Measurements from ENCODE around the gene ERN1. TPM values are rescaled to one million over a fixed set of nuclear protein-coding genes. Genes with fewer than 3 reads are reported as not detected.

The ERN1 gene
- total RNA-seq, 1 experiment from 2014 or later: 6.5 TPM

DNA sequence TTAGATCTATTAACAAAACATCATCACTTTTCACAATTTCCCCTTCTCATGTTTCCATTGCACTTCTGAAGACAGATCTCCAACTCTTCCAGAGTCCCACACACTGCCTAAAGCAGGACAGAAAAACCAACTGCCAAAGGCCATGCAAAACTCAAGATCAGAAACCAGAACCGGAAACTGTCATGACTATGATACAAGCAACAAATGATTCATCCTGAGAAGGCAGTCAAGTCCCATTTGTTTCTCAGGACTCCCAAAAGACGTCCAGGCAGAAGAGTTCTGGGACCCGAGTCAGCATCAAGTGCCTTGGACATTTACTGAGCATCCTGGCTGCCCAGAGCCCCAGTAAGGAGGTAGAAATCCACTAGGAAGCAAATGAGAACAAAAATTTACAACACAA, 38.8 kb downstream of the ERN1 start:
- Mint-ChIP-seq H3K4me3 (no peak overlapping the region), H3K27ac (no peak overlapping the region), H3K36me3 (peaks cover 3% of the 10 kb centered on the region), H3K9me3 (peaks cover 3% of the 10 kb centered on the region; the same call in 1 of the 2 replicates), H3K4me1 (peaks cover 23% of the 10 kb centered on the region), H3K27me3 (ENCODE audit: low read depth) (no peaks in the 10 kb centered on the region)
- CTCF ChIA-PET: no interaction called here
- POLR2A ChIA-PET: no interaction called here
- DNase-seq (ENCODE audit: low spot score): no peak
- TF ChIP-seq GTF2I (CRISPR knock-in tag; conservative IDR thresholded peaks at IDR 0.05) (no peak), CBFB (CRISPR knock-in tag; IDR thresholded peaks at IDR 0.05; ENCODE audit: low read depth) (no peak), RORB (CRISPR knock-in tag; IDR thresholded peaks at IDR 0.05) (no peak), ZNF317 (CRISPR knock-in tag; IDR thresholded peaks at IDR 0.05; ENCODE audit: borderline replicate concordance, low read depth) (no peak), NR2C2 (CRISPR knock-in tag; IDR thresholded peaks at IDR 0.05) (no peak), NFYB (CRISPR knock-in tag; conservative IDR thresholded peaks at IDR 0.05; ENCODE audit: low read depth) (no peak), TEAD4 (CRISPR knock-in tag; IDR thresholded peaks at IDR 0.05) (no peak), SMAD3 (CRISPR knock-in tag; IDR thresholded peaks at IDR 0.05; ENCODE audit: borderline replicate concordance) (no peak), RELA (CRISPR knock-in tag; IDR thresholded peaks at IDR 0.05; ENCODE audit: borderline replicate concordance) (no peak), ZNF416 (CRISPR knock-in tag; IDR thresholded peaks at IDR 0.05) (no peak), PRRX2 (CRISPR knock-in tag; IDR thresholded peaks at IDR 0.05) (no peak), SP1 (CRISPR knock-in tag; conservative IDR thresholded peaks at IDR 0.05) (no peak), ZNF138 (CRISPR knock-in tag; conservative IDR thresholded peaks at IDR 0.05) (no peak)
- TF ChIP-seq, protein P1, sequence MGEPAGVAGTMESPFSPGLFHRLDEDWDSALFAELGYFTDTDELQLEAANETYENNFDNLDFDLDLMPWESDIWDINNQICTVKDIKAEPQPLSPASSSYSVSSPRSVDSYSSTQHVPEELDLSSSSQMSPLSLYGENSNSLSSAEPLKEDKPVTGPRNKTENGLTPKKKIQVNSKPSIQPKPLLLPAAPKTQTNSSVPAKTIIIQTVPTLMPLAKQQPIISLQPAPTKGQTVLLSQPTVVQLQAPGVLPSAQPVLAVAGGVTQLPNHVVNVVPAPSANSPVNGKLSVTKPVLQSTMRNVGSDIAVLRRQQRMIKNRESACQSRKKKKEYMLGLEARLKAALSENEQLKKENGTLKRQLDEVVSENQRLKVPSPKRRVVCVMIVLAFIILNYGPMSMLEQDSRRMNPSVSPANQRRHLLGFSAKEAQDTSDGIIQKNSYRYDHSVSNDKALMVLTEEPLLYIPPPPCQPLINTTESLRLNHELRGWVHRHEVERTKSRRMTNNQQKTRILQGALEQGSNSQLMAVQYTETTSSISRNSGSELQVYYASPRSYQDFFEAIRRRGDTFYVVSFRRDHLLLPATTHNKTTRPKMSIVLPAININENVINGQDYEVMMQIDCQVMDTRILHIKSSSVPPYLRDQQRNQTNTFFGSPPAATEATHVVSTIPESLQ (CRISPR knock-in tag; IDR thresholded peaks at IDR 0.05): no peak
- TF ChIP-seq, protein P2, sequence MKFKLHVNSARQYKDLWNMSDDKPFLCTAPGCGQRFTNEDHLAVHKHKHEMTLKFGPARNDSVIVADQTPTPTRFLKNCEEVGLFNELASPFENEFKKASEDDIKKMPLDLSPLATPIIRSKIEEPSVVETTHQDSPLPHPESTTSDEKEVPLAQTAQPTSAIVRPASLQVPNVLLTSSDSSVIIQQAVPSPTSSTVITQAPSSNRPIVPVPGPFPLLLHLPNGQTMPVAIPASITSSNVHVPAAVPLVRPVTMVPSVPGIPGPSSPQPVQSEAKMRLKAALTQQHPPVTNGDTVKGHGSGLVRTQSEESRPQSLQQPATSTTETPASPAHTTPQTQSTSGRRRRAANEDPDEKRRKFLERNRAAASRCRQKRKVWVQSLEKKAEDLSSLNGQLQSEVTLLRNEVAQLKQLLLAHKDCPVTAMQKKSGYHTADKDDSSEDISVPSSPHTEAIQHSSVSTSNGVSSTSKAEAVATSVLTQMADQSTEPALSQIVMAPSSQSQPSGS (CRISPR knock-in tag; IDR thresholded peaks at IDR 0.05; ENCODE audit: borderline replicate concordance, low read depth): no peak
- TF ChIP-seq, protein P3, sequence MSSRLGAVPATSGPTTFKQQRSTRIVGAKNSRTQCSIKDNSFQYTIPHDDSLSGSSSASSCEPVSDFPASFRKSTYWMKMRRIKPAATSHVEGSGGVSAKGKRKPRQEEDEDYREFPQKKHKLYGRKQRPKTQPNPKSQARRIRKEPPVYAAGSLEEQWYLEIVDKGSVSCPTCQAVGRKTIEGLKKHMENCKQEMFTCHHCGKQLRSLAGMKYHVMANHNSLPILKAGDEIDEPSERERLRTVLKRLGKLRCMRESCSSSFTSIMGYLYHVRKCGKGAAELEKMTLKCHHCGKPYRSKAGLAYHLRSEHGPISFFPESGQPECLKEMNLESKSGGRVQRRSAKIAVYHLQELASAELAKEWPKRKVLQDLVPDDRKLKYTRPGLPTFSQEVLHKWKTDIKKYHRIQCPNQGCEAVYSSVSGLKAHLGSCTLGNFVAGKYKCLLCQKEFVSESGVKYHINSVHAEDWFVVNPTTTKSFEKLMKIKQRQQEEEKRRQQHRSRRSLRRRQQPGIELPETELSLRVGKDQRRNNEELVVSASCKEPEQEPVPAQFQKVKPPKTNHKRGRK (CRISPR knock-in tag; IDR thresholded peaks at IDR 0.05; ENCODE audit: borderline replicate concordance): no peak
- TF ChIP-seq, protein P4, sequence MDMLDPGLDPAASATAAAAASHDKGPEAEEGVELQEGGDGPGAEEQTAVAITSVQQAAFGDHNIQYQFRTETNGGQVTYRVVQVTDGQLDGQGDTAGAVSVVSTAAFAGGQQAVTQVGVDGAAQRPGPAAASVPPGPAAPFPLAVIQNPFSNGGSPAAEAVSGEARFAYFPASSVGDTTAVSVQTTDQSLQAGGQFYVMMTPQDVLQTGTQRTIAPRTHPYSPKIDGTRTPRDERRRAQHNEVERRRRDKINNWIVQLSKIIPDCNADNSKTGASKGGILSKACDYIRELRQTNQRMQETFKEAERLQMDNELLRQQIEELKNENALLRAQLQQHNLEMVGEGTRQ (CRISPR knock-in tag; IDR thresholded peaks at IDR 0.05): no peak
- TF ChIP-seq, protein P5, sequence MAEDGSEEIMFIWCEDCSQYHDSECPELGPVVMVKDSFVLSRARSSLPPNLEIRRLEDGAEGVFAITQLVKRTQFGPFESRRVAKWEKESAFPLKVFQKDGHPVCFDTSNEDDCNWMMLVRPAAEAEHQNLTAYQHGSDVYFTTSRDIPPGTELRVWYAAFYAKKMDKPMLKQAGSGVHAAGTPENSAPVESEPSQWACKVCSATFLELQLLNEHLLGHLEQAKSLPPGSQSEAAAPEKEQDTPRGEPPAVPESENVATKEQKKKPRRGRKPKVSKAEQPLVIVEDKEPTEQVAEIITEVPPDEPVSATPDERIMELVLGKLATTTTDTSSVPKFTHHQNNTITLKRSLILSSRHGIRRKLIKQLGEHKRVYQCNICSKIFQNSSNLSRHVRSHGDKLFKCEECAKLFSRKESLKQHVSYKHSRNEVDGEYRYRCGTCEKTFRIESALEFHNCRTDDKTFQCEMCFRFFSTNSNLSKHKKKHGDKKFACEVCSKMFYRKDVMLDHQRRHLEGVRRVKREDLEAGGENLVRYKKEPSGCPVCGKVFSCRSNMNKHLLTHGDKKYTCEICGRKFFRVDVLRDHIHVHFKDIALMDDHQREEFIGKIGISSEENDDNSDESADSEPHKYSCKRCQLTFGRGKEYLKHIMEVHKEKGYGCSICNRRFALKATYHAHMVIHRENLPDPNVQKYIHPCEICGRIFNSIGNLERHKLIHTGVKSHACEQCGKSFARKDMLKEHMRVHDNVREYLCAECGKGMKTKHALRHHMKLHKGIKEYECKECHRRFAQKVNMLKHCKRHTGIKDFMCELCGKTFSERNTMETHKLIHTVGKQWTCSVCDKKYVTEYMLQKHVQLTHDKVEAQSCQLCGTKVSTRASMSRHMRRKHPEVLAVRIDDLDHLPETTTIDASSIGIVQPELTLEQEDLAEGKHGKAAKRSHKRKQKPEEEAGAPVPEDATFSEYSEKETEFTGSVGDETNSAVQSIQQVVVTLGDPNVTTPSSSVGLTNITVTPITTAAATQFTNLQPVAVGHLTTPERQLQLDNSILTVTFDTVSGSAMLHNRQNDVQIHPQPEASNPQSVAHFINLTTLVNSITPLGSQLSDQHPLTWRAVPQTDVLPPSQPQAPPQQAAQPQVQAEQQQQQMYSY (CRISPR knock-in tag; IDR thresholded peaks at IDR 0.05): no peak
- TF ChIP-seq, protein P6, sequence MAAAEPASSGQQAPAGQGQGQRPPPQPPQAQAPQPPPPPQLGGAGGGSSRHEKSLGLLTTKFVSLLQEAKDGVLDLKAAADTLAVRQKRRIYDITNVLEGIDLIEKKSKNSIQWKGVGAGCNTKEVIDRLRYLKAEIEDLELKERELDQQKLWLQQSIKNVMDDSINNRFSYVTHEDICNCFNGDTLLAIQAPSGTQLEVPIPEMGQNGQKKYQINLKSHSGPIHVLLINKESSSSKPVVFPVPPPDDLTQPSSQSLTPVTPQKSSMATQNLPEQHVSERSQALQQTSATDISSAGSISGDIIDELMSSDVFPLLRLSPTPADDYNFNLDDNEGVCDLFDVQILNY (CRISPR knock-in tag; IDR thresholded peaks at IDR 0.05): no peak
- no peak for ATAC-seq

Data from WTC11 (cell line).